ENCODE results near the gene GDA.

Gene GDA

DNA sequence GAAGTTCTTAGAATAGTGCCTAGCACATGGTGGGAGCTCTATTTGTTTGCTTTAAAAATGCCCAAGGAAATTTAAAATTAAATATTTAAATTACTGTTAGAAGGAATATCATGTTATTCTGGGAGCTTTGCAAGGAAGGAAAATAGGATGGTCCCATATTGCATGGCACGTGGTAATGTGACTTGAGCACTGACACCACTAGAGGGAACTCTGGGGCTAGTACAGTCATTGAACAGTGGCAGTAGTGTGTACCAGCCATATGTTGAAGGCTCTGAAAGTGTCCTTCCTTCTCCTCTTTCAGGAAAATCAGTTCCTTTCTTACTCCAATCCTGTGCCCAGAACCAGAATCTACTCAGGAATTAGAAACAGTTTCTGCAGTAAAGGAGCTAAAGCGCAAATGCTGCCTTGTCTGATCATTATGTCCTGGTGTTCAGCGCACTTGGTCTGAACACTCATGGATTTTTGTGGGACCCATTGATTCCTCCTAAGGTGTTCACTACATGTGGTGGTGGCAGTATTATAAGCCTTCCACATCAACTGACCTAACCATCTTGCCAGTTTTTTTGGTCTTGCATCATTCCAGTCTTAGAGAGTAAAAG is 54.1 kb downstream of the GDA start:
- DNase-seq (ENCODE audit: extremely low spot score, insufficient read length, low read depth) = no peak
- peak; percentile 66 for FAIRE-seq

DNA sequence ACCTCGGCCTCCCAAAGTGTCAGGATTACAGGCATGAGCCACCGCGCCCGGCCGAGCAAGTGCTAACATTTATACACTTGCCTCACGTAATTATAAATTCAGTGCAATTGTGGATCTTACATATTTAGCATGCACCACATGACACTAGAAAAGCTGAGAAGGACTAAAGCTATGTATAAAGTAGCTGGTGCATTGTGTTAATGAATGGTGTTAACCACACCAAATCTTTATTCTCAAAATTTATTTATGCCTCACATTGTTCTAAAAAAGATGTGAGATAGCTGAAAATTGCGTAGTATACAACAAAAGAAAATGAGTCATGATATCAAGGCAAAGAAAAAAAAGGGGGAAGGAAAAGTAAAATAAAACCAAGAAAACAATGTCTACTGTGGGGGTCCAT is 54.8 kb downstream of the GDA start:
- no peak for FAIRE-seq
- DNase-seq (ENCODE audit: extremely low spot score, insufficient read length, low read depth) = no peak

DNA sequence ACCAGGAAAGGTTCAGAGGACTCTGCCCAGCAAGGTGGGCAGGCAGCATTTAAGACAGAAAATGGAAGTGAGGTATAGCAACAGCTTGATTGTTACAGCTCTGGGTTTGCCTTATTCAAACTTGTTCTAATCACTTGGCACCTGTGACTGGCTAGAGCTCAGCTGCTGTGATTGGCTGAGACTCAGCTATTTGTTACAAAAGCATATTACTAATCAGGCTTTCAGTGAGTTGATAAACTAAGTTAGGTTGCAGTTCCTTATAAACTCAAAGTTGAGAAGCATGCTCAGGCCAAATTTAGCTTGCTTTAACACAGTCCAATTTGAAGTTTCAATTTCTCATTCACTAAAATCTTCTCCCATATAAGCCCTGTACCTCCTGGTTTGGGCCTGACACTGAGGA is 56.3 kb downstream of the GDA start:
- DNase-seq (ENCODE audit: extremely low spot score, insufficient read length, low read depth) (no peak), FAIRE-seq (peak; percentile 92)

DNA sequence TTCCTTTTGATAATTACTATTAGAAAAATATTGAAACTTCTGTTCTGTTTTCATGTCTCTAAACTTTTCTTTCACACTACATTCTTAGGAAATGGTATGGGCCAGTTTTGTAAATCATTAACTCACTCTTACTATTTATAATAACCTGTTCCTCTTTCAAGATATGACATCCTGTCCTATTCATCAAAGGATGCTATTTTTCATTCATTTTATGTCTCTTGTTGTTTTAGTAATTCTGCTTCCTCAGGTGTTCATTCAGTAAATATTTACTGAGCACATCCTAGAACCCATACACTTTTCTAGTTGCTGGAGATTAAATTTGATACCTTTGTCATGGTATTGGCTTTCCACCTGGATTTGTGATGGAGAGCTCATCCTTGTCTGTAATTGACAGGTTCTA is 58.0 kb downstream of the GDA start:
- DNase-seq (ENCODE audit: extremely low spot score, insufficient read length, low read depth) (peak; percentile 25), FAIRE-seq (peak; percentile 89)

DNA sequence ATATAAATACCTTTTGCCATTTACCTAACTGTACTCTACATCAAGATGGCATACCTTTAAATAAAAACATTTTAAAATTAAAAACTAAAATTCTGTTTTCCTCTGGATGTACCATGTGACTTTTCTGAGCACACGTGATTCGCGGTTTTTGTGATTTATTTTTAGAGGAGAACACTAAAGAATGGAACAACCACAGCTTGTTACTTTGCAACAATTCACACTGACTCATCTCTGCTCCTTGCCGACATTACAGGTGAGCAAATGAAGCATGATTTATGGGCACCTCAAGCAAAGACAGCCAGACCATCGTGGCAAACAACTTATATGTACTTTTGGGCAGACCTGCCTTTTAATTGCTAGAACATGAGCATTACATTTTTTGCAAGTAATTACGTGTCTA is 61.3 kb downstream of the GDA start:
- DNase-seq (ENCODE audit: extremely low spot score, insufficient read length, low read depth) = no peak
- peak; percentile 49 for FAIRE-seq

DNA sequence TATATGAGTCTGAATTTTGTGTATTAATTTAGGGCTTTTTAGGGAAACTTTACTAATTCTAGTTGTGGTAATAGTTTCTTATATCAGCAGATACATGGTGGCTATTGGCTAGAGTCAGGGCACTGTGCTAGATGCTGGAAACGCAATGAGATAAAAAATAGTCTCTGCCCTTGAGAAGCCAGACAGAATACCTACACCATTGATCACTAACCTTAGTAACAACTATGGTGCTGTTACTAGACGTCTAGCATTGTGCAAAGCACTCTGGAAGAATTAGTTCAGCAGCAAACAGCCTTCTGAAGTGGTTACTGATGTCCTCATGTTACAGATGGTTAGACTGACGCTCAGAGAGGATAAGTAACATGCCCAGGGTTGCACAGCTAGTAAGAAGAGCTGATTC is 61.8 kb downstream of the GDA start:
- FAIRE-seq (no peak), DNase-seq (ENCODE audit: extremely low spot score, insufficient read length, low read depth) (no peak)

DNA sequence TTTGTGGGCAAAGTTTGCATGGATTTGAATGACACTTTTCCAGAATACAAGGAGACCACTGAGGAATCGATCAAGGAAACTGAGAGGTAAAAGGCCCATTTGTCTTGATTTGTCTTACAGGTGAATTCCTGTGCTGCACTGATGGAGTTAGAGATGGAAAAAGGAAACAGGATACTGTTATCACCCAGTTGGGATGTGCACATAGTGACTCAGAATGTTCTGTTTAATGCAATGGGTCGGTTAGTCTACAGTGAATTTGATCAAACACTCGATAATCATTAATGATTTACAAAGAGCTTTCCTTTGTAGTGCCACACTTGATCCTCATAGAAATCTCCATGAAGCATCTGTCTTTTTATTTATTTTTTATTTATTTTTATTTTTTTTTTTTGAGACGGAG is 64.7 kb downstream of the GDA start:
- FAIRE-seq (no peak), DNase-seq (ENCODE audit: extremely low spot score, insufficient read length, low read depth) (no peak)

DNA sequence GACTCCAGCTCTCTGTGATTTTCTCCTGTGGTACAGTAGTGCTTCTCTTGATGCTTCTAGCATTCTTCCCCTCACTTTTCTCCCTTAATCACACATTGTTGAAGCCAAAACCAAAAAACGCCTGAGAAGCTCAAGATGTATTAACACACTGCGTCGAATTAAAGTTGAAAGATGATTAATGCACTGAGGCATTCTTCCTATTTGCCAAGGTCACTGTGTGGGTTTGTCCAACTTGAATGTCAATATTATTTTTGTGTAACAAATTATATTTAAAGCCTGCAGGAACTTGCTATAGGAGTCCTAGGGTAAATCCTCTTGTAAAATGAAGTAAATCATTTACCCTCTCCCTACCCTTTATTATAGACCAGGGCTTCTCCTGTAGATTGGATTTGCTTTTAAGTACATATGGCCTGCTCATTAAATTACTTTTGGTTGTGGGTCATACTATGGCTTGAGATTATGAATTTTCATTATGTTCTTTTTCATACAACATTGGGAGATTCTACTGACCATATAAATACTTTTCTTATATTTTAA is 68.1 kb downstream of the GDA start:
- no peak for DNase-seq (ENCODE audit: extremely low spot score, insufficient read length, low read depth)
- FAIRE-seq = no peak

DNA sequence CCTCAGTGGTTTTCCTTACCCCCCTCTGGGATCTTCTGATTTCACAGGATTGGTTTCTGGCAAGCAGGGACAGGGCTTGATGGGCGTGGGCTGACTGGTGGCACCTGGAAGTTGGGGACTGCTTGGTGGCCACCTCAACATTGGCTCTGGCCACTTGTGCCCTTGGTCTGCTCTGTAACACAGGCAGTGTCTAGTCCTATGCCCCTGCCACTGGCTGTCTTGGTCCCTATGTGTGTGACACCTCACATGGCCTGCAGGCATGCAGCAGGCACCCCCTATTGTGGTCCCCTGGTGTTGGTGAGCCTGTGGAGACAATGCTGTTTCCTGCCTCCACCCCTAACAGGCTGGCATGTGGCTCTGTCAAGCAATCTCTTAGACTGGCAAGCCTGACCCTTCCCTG is 71.3 kb downstream of the GDA start:
- DNase-seq (ENCODE audit: extremely low spot score, insufficient read length, low read depth) (no peak), FAIRE-seq (no peak)

DNA sequence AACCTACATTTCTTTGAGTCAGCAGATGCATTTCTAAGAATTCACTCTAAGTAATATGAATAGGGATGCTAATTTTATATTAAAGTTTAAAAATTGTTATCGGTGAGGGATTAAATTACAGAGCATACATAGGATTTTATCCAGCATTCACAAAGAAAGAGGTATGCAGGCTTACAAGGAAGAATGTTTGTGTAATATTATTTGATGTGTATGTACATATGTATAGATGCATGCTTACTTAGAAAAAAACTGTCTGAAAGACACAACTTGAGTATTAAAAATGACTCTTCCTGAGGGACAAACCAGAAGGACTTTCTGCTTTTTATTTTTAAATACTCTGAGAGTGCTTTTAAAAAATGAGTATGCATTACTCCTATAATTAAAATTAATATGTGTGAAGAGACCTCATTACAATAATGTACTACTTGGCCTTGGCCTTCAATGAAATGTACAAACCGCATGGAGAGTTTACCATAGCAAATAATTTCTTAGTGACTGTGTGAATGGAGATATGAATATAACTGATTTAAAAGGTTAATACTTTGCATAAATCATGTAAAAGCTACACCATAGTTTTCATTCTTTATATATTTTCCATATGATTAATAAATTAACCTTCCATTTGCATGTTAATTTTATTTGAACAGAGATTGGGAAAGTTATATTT is 77.0 kb downstream of the GDA start:
- FAIRE-seq (no peak), DNase-seq (ENCODE audit: extremely low spot score, insufficient read length, low read depth) (no peak)

DNA sequence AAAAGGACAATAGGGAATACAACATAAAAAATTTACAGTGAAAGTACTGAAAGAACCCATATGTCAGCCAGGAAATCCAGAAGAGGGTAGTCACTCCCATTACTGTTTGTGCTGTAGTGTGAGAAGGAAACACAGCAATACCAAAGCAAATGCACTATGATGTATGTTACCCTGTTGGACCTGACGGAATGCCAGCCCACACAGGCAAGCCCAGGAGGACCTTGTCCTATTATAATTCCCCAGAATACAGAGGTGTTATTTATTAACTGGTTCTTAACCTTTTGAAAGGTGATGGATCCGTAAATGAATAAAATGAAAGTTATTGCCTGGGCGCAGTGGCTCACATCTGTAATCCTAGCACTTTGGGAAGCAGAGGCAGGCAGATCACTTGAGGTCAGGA is 79.0 kb downstream of the GDA start:
- no peak for FAIRE-seq

DNA sequence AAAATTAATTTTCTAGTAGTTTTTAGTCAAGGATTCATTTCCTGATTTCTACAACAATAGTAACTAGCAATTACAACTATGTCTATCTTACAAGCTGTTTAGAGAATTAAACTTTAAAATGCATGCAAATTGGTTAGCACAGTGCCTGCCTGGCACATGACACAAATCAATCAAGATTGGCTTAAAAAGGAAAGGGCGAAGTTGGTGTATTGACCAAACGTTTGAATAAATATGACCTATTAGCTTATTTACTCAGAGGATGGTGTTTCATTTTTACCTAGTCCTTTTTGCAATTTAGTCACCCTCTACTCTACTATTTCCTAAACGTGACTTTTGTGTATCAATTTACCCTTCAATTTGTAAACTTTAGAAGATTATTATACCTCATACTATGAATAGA is 83.5 kb downstream of the GDA start:
- no peak for FAIRE-seq

More for the DNA sequence above, 79.0 kb downstream of the GDA start:
- DNase-seq (ENCODE audit: extremely low spot score, insufficient read length, low read depth) = no peak

DNA sequence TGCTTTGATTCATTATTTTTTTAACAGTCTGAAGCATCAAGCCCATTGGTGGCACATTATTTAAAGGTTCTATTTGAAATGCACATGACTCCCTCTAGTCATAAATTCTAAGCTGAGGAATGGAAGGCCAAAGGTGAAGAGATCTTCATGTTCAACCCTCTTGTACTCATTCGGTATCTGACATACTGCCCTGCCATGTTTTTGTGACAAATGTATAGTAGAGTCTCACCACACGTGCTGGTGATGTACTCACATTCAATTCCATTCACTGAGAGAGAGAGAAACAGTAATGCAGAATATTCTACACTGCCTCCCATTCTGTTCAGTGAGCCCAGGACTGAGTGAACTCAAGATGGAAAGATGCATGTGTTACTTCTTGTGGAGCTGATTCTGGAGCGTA is 98.3 kb downstream of the GDA start:
- DNase-seq (ENCODE audit: extremely low spot score, insufficient read length, low read depth) (no peak), FAIRE-seq (no peak)

More for the DNA sequence above, 83.5 kb downstream of the GDA start:
- DNase-seq (ENCODE audit: extremely low spot score, insufficient read length, low read depth) = no peak

DNA sequence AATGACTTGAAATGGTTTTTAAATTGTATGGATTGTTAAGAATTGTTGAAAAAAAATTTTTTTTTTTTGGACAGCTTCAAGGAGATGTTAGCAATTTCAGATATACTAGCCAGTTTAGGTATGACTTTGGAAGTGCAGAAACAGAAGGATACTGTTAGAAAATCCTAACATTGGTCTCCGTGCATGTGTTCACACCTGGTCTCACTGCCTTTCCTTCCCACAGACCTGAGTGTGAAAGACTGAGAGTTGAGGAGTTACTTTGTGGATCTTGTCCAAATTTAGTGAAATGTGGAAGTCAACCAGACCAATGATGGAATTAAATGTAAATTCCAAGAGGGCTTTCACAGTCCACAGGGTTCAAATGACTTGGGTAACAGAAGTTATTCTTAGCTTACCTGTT is 102.3 kb downstream of the GDA start:
- DNase-seq (ENCODE audit: extremely low spot score, insufficient read length, low read depth) (no peak), FAIRE-seq (no peak)

DNA sequence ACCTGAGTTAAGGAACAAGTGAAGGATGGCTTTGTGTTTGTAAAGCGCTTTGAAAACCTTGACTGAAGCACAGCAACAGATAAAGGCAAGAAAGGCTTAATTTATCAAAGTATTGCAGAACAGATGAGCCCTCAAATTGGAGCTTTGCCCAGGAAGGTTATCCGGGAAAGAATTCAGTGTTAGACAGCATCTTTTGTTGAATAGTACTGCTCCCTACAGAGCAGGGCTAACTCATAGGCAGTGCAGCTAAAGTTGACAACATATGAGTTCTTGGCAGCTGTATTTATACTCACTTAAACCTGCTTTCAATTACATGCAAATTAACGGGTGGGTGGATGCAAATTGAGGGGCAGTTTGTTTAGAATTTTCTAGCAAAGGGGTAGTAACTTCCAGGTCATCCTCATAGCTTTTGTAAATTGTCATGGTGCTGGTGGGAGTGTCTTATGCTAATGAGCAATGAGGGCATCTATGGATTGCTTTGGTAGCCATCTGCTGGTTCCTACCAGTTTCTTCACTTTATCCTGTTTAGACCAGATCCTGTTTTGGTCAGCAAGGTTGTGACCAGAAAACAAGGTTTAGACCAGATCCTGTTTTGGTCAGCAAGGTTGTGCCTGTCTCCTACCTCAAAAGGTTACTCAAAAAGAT is 105.8 kb downstream of the GDA start:
- DNase-seq (ENCODE audit: extremely low spot score, insufficient read length, low read depth) = no peak
- FAIRE-seq = no peak

DNA sequence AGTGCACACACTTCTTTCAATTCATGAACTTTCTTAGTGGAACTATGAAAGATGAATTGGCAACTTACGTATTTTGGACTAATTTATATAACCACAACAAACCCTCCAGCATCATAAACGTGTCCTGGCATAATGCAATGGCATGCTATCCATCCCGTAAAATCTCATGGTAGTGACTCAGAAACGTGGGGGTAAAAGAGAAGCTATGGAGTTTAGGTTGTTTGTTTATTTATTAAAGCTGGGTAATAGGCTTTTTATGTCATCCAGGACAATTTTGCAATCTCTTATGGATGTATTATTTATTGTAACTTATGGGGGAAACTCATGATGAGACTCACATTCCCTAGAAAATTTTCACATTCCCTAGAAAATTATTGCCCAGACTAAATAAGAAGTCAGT is 106.3 kb downstream of the GDA start:
- FAIRE-seq (no peak), DNase-seq (ENCODE audit: extremely low spot score, insufficient read length, low read depth) (no peak)

DNA sequence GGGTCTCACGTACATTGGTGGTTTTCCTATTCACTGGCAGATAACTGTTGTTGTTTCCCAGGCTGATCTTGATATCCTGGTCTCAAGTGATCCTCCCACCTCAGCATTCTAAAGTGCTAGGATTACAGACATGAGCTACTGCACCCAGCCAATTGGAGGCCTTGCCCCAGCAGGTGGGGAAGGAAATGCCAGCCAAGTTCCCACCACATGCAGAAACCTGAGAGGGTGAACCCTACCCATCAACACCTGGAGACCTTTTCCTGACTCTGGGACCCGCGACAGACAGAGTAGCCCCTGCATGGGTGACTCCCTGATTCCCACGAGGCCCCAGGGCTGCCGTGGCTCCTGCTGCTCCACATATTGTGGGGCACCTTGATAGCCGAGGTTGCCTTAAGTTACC is 107.7 kb downstream of the GDA start:
- DNase-seq (ENCODE audit: extremely low spot score, insufficient read length, low read depth) (no peak), FAIRE-seq (no peak)

DNA sequence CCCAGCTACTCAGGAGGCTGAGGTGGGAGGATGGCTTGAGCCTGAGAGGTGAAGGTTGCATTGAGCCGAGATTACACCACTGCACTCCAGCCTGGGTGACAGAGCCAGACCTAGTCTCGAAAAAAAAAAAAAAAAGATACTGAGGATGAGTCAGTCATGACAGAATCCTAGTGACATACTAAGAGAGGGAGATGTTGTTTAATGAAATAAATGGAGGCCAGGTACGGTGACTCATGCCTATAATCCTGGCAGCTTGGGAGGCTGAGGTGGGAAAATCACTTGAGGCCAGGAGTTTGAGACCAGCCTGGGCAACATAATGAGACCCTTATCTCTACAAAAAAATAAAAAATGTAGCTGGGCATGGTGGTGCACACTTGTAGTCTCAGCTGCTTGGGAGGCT is 108.6 kb downstream of the GDA start:
- FAIRE-seq (no peak), DNase-seq (ENCODE audit: extremely low spot score, insufficient read length, low read depth) (no peak)

DNA sequence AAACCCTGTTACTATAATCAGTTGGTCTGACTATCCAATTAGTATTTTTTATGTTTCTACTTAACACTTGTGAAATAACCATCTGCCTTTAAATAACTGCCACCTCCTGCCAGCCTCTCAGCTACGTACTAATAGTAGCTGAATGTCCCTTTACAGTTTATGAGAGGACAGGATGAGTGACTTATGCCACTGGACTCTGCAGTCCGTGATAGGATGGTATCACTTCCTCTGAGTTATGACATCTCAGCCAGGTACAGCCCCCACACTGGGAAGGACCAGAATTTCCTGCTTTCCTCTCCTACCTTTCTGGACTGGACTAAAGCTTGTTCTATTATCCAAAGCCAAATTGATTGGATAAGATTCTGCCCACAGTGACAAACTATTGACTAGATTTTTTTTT is 112.8 kb downstream of the GDA start:
- DNase-seq (ENCODE audit: extremely low spot score, insufficient read length, low read depth) = no peak

DNA sequence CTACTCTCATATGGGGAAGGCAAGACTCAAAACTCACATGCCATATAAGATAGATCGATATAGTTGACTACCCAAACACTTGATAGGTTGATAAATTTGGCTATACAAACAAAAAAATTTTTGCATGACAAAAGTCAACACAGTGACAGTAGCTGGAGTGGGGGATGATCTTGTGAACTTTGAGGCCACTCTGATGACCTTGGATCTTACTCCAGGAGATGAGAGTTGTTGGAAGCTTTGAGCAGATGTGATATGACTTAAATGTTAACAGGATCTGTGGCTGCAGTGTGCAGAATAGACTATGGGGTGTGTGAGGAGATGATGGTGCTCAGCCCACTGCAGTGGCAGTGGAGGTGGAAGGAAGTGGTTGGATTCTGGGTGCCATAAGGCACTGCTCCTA is 114.3 kb downstream of the GDA start:
- FAIRE-seq = peak; percentile 31
- no peak for DNase-seq (ENCODE audit: extremely low spot score, insufficient read length, low read depth)

More for the DNA sequence above, 112.8 kb downstream of the GDA start:
- peak; percentile 57 for FAIRE-seq

DNA sequence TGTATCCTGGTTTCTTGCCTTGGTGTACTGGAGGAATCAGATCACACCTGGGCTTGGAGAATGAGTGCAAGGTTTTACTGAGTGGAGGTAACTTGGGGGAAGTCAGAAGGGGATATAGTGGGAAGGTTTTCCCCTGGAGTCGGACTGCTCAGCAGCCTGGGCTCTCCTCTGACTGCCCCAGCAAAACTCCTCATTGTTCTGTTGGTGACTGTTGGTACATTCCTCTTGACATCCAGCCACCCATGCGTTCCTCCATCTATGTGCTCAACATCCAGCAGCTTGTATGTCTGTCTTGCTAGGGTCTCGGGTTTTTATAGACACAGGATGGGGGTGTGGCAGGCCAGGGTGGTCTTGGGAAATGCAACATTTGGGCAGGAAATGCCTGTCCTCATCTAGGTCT is 119.7 kb downstream of the GDA start:
- no peak for DNase-seq (ENCODE audit: extremely low spot score, insufficient read length, low read depth)
- no peak for FAIRE-seq

Data from GM18507 (cell line).